HG03571 (cell line): ENCODE results near the gene INPP5A.

ENCODE experiments used
- ATAC-seq: cut with Tn5 transposase; IDR thresholded peaks from one replicate; pipeline ENCODE4 v1.9.1; 2021; ENCODE audit not compliant: unreplicated experiment

INPP5A gene

DNA sequence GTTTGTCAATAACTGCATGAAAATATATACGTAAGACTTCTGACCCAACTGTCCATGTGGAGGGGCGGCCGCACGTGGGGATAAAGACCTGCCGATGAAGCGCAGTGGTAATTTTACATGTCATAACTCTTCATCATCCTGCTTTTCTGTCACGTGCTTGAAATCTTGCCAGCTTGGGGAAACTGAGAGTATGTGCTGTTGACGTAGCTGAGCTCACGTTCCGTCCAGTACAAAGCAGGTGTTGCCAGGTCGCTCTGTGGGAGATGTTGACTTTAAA lies 105.1 kb downstream of the INPP5A start:
- no peak for ATAC-seq

DNA sequence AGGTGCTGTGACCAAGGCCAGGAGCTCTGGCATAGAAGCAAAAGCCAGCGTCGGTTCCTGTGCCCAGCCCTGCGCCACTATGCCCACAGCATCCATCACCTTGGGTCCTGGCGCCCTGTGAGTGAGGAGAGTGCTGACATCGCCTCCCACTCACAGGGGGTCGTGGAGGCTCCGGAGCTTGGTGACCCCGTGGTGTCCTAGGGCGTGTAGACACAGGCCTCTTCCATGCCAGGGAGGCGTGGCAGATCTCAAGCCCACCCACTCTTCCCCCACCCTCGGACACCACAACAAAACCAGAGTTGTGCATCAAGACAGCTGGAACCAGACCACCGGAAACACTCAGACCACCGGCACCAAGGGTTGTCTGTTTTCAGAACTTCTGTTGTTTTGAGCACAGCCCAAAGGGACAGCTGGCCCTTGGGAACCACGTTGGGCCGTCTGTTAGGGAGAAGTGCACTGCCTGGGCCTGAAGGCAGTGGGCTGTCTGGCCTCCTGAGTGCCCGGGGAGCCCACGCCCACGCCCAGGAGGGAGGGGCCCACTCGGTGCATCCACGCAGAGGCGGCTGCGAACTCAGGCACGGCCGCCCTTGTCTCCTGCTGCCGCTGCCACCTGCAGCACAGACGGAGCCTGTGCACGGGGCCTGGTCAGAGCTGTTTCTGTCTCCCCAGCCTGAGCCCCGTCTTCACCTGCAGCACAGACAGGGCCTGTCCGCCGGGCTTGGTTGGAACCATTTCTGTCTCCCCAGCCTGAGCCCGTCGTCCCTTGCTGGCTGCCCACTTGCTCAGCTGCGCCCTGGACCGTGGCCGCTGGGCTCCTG lies 106.3 kb downstream of the INPP5A start:
- no peak for ATAC-seq

DNA sequence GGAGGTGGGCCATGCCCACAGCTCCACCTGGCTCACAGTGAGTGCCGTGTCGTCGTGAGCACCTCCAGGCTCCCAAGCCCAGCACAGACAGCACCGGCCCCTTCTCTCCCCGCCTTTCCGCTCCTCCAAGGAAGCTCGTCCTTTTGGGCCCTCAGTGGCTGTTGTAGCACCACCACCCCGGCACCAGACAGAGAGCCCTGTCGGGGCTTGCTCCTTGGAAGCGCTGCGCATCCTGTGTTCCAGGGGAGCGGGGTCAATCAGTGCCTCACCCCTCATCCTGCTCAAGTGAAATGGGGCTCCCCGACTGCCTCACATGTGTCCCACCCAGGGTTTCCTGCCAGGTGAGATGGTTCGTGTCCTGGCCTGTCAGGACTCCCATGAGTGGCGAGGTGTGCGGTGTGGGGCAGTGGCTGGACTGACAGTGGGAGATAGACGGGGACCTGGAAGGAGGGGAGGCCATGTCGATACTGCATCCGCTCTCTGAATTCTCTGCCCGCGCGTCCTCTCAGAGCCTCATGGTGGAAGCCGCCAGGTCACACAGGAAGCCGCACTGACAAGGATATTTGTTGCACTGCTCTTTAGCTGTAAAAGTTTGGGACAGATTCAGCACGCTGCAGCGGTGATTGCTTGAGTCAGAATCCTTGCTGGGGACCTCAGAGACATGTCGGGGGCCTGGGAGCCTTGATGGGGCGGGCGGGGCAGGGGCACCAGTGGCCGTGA lies 107.1 kb downstream of the INPP5A start:
- ATAC-seq = no peak

DNA sequence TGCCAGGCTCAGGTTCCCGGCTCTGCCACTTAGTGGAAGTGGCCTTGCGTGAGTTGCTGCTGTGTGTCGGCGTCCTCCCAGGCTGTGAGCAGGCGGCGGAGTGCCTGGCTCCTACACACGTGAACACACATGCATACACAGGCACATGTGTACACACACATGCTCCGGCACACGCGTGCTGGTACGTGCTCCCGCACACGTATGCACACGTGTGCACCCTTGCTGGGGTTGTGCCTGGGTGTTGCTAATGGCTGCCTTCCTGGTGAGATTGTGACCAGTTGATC lies 107.6 kb downstream of the INPP5A start:
- ATAC-seq = no peak

DNA sequence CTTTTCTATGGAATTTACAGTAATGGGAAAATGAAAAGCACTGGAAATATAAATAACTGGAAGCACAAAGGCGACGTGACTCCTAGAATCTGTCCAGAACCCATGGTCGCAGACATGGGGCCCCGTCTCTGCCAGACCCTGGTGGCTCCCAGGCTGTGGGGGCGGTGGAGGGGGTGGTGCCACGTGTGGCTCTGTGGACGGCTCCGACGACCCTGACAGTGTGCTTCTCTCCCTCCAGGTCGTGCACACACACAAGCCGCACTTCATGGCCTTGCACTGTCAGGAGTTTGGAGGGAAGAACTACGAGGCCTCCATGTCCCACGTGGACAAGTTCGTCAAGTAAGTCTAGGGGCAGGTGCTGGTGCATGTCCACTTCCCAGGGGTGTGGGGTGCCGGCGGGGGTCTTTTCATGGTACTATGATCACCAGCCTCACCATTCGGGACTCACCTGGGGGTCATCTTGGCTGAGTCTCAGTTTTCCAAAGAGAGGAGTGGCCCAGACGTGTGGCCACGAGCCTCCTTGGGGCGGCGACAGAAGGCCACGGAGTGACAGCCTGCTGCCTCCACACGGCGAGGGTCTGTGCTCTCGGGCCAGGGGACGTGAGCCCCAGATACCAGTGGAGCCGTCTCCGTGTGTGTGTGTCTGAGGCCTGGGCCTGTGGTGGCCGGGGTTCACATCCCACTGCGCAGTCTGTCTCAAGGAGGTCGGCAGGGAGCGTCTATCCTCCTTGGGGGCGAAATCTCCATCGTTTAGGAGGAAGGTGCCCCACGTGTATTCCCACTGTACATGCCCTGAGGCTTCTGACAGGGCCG lies 108.2 kb downstream of the INPP5A start:
- no peak for ATAC-seq

DNA sequence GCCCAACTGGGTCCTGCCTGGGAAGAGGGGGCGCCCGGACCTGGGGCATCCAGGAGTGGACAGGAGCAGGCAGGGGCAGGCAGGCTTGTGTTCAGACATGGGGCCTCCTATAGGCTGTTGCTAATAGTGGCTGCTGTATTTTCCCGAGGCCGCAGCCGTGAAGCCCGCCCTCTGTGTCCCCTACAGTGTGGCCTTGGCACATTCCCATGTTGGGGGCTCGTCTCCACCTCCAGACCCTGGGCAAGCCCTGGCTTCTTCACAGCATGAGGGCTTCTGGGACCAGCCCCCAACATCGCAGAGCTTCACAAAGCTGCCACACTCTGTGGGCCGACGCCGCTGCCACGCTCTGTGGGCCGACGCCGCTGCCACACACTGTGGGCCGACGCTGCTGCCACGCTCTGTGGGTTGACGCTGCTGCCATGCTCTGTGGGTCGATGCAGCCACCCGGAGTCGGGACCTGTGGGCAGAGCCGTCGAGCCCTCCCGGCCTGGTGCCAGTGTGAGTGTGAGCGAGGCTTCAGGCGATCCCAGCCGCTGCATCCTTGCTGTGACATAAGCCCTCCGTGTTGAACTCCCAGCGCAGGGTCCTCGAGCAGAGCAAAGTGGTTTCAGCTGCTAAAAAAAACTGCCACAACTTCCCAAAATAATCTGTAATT lies 109.0 kb downstream of the INPP5A start:
- no peak for ATAC-seq

DNA sequence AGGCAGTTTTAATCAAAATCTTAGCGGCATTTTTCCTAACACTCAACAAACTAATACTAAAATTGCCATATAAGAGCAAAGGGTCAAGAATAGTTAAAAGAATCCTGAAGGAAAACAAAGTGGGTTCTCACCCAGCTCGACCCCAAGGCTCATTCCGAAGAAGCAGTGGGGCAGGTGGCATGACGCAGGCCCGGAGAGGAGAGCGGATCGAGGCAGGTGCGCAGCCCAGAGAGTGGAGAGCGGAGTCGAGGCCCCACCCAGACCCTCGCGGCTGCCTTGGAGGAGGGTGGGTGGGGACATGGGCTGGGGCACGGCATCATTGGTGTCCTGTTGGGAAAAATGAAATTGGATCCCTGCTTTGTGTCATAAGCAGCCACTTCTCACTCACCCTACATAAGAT lies 109.8 kb downstream of the INPP5A start:
- no peak for ATAC-seq

DNA sequence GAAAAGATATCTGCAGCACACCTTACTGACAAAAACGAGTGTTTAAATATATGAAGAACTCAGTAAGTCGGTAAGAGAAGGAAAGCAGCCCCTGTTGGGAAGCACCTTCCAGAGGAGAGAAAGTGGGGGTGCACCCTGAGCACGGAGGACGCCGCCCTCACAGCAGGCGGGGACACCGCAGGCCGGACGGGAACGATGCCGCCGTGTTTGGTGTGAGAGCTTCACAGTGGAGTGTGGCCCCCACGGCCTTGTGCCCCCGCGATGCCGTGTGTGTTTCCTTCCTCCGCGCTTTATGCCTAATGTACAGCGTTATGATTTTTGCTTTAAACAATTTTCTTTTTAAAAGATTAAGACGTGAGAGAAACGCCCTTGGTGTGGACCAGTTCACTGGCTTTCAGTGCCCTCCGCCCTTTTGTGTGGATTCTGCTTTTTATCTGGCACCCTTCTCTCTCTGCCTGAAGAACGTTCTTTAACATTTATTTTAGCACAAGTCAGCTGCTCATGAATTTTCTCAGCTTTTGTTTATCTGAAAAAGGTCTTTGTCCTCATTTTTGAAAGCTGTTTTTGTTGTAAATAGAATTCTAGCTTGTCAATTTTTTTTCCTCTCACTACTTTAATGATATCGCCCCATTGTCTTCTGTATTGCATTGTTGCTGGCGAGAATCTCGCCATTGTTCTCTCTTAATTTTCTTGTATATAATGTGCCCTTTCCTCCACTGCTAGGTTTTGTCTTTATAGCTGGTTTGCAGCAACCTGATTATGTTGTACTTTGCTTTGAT lies 110.7 kb downstream of the INPP5A start:
- no peak for ATAC-seq

DNA sequence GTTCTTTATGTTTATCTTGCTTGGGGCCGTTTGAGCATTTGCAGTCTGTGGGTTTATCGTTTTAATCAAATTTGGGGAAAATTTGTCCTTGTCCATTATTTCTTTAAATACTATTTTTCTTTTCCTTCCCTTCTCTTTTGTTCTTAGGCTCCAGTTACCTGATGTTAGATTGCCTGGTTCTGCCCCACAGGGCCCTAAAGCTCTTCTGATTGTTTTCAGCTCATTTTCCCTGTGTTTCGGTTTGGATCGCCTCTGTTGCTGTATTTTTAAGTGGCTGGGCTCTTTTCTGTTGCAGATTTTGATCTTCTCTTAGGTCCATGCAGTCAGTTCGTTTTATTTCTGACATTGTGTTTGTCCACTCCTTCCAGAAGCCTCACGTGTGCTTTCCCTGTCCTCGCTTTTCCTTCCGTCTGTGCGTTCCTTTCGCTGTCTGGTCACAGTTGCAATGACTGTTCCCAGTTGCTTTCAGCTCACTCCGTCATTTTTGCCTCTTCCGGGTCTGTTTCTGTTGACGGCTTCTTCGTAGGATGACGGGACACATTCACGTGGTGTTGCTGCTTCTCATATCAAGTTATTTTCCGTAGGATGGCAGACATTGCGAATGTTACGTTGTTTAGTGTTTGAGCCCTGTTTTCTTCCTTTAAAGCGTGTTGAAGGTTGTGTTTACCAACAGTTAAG lies 111.4 kb downstream of the INPP5A start:
- ATAC-seq = no peak

DNA sequence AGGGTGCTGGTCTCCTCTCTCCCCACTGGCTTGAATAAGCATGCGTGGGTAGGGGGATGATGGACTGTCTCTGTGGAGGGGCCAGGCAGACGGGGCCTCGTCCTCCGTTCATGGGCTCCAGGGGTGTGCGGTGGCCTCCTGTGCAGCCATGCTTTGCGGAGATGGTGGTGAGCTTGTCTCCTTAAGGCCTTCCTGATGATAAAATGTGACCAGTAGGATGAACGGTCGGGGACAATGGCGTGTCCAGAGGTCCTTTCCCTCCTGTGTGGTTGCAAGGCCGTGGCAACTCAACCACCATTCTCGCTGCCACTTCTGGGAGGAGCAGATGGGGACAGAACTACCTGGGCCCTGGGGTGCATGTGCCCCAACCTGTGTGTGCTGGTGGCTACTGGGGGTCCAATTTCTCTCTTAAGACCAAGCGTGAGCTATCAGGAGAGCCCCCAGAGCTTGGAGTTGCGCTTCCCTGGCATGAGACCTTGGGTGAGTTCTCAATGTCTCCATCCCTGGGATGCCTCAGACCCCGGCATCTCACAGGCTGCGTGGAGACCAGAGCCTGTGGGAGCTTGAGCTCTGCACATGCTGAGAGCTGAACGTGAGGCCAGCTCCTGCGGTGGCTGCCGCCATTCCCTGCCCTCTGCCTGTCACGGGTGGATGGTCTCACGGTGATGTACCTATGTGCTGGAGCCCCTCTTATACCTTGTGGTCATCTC lies 112.2 kb downstream of the INPP5A start:
- ATAC-seq = no peak

DNA sequence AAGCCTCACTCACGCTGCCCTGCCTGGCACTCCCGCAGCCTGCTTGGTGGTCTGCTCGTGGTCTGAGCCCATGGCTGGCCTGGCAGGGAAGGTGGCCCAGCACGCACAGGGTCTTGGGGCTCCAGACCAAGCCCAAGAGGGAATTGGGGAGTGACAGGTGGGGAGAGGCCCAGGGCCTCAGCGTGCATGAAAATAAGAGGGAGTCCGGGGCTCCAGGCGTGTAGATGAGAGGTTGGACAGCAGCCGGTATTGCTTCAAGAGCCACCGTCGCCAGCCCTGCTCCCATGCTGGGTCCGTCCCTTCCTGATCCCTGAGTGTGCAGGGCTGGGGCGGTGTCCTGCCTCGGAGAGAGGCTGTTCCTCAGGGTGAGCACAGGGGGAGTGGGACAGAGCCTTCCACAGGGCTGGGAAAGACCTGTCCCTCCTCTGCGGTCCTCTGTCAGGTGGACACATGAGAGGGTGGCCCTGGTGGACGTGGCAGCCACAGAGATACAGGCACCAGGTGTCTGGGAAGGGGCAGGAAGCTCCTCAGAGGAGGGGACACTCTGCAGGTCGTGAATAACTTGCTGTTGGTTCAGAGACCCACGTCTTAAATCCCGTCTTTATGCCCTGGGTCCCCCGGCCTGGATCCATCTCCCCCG lies 113.1 kb downstream of the INPP5A start:
- no peak for ATAC-seq

DNA sequence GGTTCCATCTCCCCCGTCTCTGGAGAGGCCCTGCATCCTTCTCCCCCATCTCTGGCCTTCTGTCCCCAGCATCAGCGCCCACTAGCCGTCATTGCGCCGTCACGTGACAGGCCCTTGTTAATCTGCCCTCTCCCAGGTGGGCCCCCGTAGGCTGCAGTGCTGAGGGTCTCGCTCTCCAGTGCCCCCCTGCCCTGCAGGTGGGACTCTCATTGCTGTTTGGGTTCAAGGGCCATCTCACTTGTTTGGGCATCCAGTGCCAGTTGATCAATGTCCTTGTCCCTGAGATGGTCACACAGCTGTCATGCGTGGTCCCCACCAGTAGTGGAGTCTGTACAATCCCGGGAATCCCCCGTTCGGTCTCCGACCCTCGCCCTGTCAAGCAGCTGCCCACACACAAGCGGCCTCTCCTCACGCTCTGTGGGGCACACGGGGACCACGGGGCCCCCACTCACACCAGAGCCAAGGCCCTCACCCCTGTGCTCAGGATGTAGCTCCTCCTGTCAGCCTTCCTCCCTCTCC lies 114.0 kb downstream of the INPP5A start:
- no peak for ATAC-seq

DNA sequence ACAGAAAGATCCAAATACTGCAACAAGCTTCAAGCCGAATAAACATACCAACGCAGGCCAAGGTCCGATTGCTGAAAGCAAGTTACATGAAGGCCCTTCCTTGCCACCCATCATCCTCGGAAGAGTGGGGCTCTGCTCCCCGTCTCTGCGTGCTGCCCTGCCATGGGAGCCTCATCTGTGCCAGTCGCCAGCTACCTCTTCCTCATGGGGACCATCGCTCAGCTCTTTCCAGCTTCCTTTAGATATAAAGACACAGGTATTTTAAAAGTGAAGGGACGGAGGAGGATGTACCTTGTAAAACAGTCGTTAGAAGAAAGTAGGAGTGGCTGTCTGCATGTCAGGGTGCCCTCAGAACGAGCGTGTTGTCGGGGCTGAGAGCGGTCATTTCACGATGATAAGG lies 114.9 kb downstream of the INPP5A start:
- no peak for ATAC-seq

DNA sequence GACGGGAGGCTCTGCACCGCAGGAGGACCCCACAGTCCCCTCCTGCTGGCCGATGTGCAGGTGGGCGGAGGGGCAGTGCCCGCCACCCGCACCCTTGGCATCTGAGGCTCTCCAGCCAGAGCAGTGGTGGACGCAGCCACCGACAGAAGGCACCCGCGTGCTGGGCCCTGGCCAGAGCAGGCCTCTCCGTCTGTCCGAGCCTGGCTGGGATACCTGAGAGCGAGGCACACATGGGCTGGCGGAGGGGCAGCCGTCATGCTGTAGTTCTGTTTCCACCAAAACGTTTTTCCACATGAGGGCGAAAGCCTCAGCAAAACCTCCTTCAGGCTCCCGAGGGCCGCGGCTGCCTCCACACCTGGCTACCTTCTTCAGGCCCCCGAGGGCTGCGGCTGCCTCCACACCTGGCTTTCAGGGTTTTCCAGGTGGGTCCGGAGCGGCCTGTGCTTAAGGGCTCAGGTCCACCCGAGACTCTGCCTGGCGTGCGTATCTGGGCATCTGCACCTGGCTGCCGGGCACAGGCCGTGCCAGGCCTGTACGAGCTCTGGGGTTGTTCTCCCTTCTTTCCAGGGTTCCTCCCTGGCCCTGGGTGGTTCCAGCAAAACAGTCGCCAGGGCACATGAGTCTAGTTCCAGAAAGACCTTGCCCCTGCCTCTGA lies 115.5 kb downstream of the INPP5A start:
- no peak for ATAC-seq

DNA sequence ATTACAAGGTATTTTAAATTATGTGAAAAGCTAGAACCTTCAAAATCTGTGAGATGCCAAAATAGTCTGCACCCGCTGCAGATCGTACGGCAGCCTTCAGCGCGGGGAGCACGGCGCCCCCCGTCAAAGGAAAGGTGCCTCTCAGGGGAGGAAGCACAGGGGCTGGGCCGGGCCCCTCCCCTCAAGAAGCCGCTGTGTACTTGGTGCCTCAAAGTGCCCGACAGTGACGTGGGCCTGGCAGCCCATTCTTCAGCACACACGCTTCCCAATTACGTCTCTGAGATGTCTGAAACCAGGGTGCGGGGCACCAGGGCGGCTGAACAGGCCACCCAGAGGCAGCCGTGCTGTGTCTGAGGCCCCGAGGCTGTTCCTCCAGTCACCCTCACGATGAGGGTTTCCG lies 116.1 kb downstream of the INPP5A start:
- no peak for ATAC-seq

DNA sequence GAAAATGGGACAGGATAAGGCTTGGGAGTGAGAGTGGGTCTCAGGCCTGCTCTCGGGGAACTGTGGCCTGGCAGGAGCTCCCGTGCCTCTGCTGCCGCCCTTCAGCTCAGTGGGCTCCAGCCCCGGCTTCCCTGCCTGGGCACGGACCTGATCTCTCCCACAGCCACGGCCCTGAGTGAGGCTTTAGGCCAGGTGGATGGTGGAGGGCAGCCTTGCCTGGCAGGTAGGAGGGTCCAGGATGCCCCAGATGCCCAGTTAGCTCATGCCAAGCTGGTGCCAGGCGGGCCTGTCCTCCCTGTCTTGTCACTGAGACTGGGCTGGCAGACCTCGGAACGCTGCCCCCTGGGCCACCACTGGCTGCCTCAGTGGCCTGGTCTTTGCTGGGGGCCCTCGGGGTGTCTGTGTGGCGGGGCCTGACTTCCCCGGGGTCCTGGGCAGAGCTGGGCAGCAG lies 116.6 kb downstream of the INPP5A start:
- ATAC-seq = no peak

DNA sequence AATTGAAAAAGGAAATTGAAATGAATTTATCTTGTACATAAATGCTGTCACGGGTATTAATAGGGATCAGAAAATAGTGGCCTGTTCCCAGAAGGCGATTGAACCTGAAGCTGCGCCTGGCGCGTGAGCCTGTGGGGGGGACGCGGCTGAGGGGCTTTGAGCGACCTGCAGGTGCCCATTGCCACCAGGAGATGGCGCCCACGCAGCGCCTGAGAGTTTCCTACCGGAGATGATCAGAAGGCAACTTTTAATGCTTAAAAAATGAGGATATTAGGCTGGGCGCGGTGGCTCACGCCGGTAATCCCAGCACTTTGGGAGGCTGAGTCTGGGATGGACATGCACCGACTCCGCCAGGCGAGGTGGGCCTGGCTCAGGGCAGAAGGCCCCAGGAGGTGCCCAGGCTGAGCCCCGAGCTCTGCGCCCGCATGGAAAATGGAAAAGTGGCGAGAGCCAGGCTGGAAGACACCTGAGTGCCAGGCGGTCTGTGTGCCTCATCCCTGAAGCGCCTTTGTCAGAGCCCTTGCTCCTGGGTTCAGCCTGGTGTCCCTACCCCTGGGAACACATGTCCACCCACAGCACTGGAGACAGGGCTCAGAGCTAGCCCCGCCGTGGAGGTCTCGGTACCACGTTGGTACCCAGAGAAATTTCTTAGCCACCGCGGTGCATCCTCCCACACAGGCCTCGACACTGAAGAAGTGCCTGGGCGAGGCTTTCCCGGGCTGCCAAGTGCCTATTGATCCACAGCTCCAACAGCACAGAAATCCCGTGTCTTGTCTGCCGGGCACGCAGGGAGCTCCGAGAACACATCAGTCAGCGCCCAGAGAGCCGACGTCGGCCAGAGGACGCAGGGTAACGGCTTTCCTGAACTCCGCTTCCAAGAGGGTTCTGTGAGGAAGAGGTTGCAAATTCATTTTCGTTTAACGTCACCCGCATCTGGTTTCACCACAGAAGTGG lies 117.4 kb downstream of the INPP5A start:
- ATAC-seq = no peak
